Activated naive CD4-positive, alpha-beta T cell treated with anti-CD3 and anti-CD28 coated beads for 36 hours (primary cell): ENCODE measurements around the gene HS2ST1. TPM values are rescaled to one million over a fixed set of nuclear protein-coding genes. Genes with fewer than 3 reads are reported as not detected.
A peak's percentile ranks its signal among the peaks of the same experiment; 100 is the strongest.

Source experiments
- CTCF ChIA-PET: fragments of 350-600 bp; sonication (Branson Sonifier 250); formaldehyde crosslinking; loops from one replicate; lab custom pipeline; 2021; ENCODE audit warnings: antibody characterized with exemption; lab: Charles Lee
- DNase-seq: peaks from one replicate; pipeline ENCODE4 v3.0.0-alpha.2; 2020
- H3K27ac Mint-ChIP-seq: one replicate; pipeline ENCODE4 v1.8.0; 2021; ENCODE audit warnings: mild to moderate bottlenecking, mixed read lengths
- H3K27me3 Mint-ChIP-seq: one replicate; pipeline ENCODE4 v1.8.0; 2021; ENCODE audit warnings: low read depth, mixed read lengths
- H3K36me3 Mint-ChIP-seq: one replicate; pipeline ENCODE4 v1.8.0; 2021; ENCODE audit warnings: low read depth, mixed read lengths
- H3K4me1 Mint-ChIP-seq: one replicate; pipeline ENCODE4 v1.8.0; 2021; ENCODE audit warnings: low read depth, mixed read lengths
- H3K4me3 Mint-ChIP-seq: one replicate; pipeline ENCODE4 v1.8.0; 2021; ENCODE audit warnings: mild to moderate bottlenecking, moderate library complexity, mixed read lengths
- H3K9me3 Mint-ChIP-seq: one replicate; pipeline ENCODE4 v1.8.0; 2021; ENCODE audit warnings: mixed read lengths
- intact Hi-C: fragments of 100-400 bp; cut with micrococcal nuclease; formaldehyde crosslinking; loops from one replicate; pipeline ENCODE4 v1.15.1; 2023
- total RNA-seq, 2 experiments: library from RNA; stranded (reverse); gene quantifications; one replicate each; pipeline ENCODE4 v1.2.3, GENCODE V29; 2021

The HS2ST1 gene
- total RNA-seq, 2 experiments from 2014 or later = 11.3 to 15.5 TPM

GRCh38 chr1:86906419-86906818 lies 8.0 kb upstream of the HS2ST1 start:
- Mint-ChIP-seq H3K9me3 (no peaks in the 10 kb centered on the region), H3K4me3 (no peak overlapping the region), H3K4me1 (peaks cover 48% of the 10 kb centered on the region), H3K27me3 (no peaks in the 10 kb centered on the region), H3K27ac (no peak overlapping the region), H3K36me3 (peaks cover 31% of the 10 kb centered on the region)
- intact Hi-C loops = no loop called here
- CTCF ChIA-PET = no interaction called here
- DNase-seq = no peak

DNA sequence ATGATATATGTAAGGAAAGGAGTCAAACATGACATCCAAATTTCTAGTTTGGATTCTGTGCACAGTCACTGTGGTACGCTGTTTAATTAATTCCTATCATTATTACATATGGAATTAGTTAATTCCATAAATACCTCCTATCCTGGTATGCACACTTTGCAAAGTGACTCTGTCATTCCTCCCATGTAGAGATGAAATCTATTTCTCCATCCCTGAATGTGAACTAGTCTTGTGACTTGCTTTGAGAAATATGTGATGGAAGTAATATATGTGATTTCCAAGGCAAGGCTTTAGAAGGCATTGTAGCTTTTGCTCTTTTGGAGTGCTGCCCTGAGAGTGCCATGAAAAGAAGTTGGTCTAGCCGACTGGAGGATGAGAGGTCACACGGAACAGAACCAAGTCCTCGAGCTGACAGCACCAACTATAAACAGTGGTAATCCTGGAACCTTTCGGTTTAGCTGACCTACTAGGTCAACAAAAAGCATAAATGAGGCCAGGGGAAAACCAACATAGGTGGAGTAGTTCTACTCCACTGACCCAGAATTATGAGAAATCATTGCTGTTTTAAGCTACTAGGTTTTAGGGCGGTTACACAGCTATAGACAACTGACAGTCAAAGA lies 2.0 kb upstream of the HS2ST1 start:
- Mint-ChIP-seq H3K27me3 (no peaks in the 10 kb centered on the region), H3K36me3 (peaks cover 25% of the 10 kb centered on the region), H3K4me1 (peaks cover 54% of the 10 kb centered on the region), H3K9me3 (no peaks in the 10 kb centered on the region), H3K4me3 (no peak overlapping the region), H3K27ac (peak overlapping the region; percentile 53)
- DNase-seq = no peak
- intact Hi-C loops = no loop called here
- CTCF ChIA-PET = interaction anchor here (0.6 to 2.6 kb wide), 4 partner anchors 15 to 208 kb away, joined by 3 to 9 read pairs (median 8); partner anchors contain the start of gene SH3GLB1

- no peak overlapping the region for H3K4me3 Mint-ChIP-seq
- peak; percentile 64 for DNase-seq
- H3K9me3 Mint-ChIP-seq = no peaks in the 10 kb centered on the region
- CTCF ChIA-PET = interaction anchor here (0.6 to 2.6 kb wide), 10 partner anchors 10 to 432 kb away, joined by 4 to 9 read pairs (median 5); partner anchors contain the start of gene SH3GLB1
- H3K4me1 Mint-ChIP-seq = peaks cover 53% of the 10 kb centered on the region
- no peaks in the 10 kb centered on the region for H3K27me3 Mint-ChIP-seq
- no peak overlapping the region for H3K27ac Mint-ChIP-seq
- intact Hi-C loops = no loop called here
- H3K36me3 Mint-ChIP-seq = peaks cover 20% of the 10 kb centered on the region
These were observed 988 bp upstream of the HS2ST1 start for GRCh38 chr1:86913399-86913895.

DNA sequence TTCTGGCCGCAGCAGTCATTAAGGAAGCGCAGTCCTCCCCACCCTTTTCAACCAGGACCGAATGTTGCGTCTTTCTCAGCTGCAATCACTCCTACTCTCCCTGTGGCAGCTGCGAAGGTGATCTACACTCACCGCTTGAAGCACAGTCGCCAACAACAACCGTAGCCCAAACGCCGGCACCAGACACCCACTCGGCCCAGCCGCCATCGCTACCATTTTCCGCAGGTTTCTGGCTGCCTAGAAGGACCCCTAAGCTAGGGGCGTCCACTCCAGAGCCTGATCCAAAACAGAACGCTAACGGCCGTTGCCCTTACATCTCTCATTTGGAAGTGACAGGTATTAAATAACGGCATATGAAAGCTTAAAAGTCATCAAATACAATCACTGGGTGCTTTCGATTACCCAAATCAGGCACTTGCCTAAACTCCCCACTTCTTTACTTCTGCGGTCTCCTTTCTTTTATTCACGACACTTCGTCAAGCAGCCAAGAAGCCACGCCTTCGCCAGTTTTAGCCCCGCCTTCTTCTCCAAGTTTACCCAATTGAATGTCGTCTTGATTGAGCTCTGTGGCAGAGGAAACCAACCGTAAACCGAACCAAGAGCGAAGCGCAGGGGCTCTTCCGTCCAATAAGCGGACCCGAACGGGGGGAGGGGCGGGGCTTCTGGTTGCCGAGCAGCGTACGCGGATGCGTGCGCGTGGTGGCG lies 387 bp upstream of the HS2ST1 start, which contains the start of gene SELENOF:
TSS of gene SELENOF (minus strand) at position 231 of the 705 bp plus-strand sequence. CDS start at position 216, 15 bp downstream.
- H3K27me3 Mint-ChIP-seq = no peaks in the 10 kb centered on the region
- intact Hi-C loops = loop anchor here (1.0 to 2.0 kb wide), 12 partner anchors 27 to 1977 kb away; partner anchors contain the start of genes BCL10, GTF2B, ODF2L and PKN2
- peak within 1 kb of the TSS; percentile 53 for H3K27ac Mint-ChIP-seq
- H3K4me3 Mint-ChIP-seq = no peak within 1 kb of the TSS
- CTCF ChIA-PET = interaction anchor here (0.6 to 2.6 kb wide), 10 partner anchors 9 to 432 kb away, joined by 3 to 9 read pairs (median 4); partner anchors contain the start of gene SH3GLB1
- H3K9me3 Mint-ChIP-seq = no peaks in the 10 kb centered on the region
- DNase-seq = peak; percentile 100
- H3K36me3 Mint-ChIP-seq = peaks cover 18% of the 10 kb centered on the region
- H3K4me1 Mint-ChIP-seq = peaks cover 47% of the 10 kb centered on the region

- Mint-ChIP-seq H3K4me3 (no peak overlapping the region), H3K27ac (no peak overlapping the region), H3K9me3 (no peaks in the 10 kb centered on the region), H3K36me3 (peaks cover 8% of the 10 kb centered on the region), H3K27me3 (no peaks in the 10 kb centered on the region), H3K4me1 (peaks cover 36% of the 10 kb centered on the region)
- CTCF ChIA-PET = interaction anchor here (0.6 to 2.1 kb wide), 6 partner anchors 10 to 1879 kb away, joined by 3 to 6 read pairs (median 4); no protein-coding TSS in a partner anchor
- DNase-seq = peak; percentile 54
- intact Hi-C loops = loop anchor here (1.0 to 2.0 kb wide), 13 partner anchors 28 to 1976 kb away; partner anchors contain the start of genes BCL10, GTF2B, ODF2L and PKN2
These were observed 732 bp downstream of the HS2ST1 start for GRCh38 chr1:86914998-86915736.

DNA sequence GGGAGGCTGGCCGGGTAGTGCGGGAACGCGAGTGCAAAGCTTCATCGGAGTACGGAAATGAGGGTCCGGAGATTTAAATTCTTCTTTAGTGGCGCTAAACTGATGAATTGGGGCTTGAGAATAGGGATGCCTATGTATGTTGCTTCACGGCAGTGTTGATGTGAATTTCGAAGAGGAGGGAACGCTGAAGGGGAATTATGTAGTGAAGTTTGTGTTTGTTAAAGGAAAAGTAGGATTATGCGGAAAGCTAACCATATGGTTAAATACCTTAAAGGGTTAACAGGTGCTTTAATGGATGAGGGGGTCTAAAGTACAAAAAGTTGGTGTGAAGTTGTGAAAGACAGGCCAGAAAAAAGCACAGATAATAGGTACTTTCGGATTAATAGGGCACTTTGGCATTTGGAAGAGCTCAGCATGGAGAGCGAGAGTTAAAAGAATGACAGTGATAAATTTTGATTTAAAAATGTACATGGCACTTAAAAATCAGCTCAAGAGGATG lies 1.4 kb downstream of the HS2ST1 start:
- no peaks in the 10 kb centered on the region for H3K9me3 Mint-ChIP-seq
- peaks cover 30% of the 10 kb centered on the region for H3K4me1 Mint-ChIP-seq
- H3K4me3 Mint-ChIP-seq = no peak overlapping the region
- H3K27ac Mint-ChIP-seq = no peak overlapping the region
- CTCF ChIA-PET = interaction anchor here (0.6 to 2.1 kb wide), 7 partner anchors 30 to 1879 kb away, joined by 3 to 6 read pairs (median 3); no protein-coding TSS in a partner anchor
- H3K27me3 Mint-ChIP-seq = no peaks in the 10 kb centered on the region
- H3K36me3 Mint-ChIP-seq = peaks cover 4% of the 10 kb centered on the region
- intact Hi-C loops = loop anchor here (1.0 to 2.0 kb wide), 4 partner anchors 29 to 1207 kb away; partner anchors contain the start of gene ZNHIT6
- DNase-seq = no peak

DNA sequence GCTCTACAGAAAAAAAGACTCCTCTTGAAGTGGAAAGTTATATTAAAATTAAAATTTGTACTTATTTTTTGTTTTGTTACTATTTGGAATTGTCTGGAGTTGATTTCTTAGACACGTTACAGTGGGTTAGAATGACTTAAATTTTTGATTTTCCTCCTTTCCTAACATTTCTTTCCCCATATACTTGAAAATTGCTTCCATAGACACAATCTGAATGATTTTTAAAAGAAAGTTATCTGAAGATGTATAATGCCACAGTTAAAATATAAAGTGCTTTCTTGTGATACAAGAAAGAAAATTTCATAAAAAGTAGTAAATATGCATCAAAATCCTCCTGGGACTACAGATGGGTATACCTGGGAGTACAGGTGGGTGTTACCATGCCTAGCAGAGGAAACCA lies 2.3 kb downstream of the HS2ST1 start:
- Mint-ChIP-seq H3K4me3 (no peak overlapping the region), H3K27me3 (no peaks in the 10 kb centered on the region), H3K4me1 (peaks cover 20% of the 10 kb centered on the region), H3K9me3 (peaks cover 4% of the 10 kb centered on the region), H3K27ac (no peak overlapping the region), H3K36me3 (peaks cover 8% of the 10 kb centered on the region)
- intact Hi-C loops = no loop called here
- CTCF ChIA-PET = interaction anchor here (1.0 to 1.5 kb wide), 3 partner anchors 38 to 167 kb away, joined by 3 to 4 read pairs (median 3); no protein-coding TSS in a partner anchor
- DNase-seq = no peak

DNA sequence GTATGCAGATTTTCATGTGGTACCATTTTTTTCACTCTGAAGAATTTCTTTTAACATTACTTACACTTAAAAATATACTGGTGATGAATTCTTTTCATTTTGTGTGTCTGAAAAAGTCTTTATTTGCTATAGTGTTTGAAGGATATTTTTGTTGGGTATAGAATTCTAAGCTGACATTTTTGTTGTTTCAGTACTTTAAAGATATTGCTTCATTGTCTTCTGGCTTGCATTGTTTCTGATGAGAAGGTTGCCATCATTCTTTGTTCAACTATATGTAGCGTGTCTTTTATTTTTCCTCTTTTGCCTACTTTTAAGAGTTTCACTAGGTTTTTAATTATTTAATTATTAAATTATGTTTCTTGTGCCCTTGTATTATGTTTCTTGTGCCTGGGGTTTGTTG lies 8.0 kb downstream of the HS2ST1 start:
- no peak overlapping the region for H3K4me3 Mint-ChIP-seq
- H3K27ac Mint-ChIP-seq = no peak overlapping the region
- intact Hi-C loops = no loop called here
- CTCF ChIA-PET = no interaction called here
- peaks cover 21% of the 10 kb centered on the region for H3K4me1 Mint-ChIP-seq
- no peaks in the 10 kb centered on the region for H3K27me3 Mint-ChIP-seq
- peaks cover 27% of the 10 kb centered on the region for H3K36me3 Mint-ChIP-seq
- peaks cover 33% of the 10 kb centered on the region for H3K9me3 Mint-ChIP-seq
- DNase-seq = no peak

GRCh38 chr1:86924324-86924960 lies 10.0 kb downstream of the HS2ST1 start:
- H3K36me3 Mint-ChIP-seq = peaks cover 27% of the 10 kb centered on the region
- CTCF ChIA-PET = no interaction called here
- H3K9me3 Mint-ChIP-seq = peaks cover 33% of the 10 kb centered on the region
- H3K27me3 Mint-ChIP-seq = no peaks in the 10 kb centered on the region
- no peak for DNase-seq
- no peak overlapping the region for H3K4me3 Mint-ChIP-seq
- peaks cover 23% of the 10 kb centered on the region for H3K4me1 Mint-ChIP-seq
- intact Hi-C loops = no loop called here
- no peak overlapping the region for H3K27ac Mint-ChIP-seq

- Mint-ChIP-seq H3K4me1 (peaks cover 26% of the 10 kb centered on the region), H3K4me3 (no peak overlapping the region), H3K36me3 (peaks cover 27% of the 10 kb centered on the region), H3K27ac (no peak overlapping the region), H3K9me3 (peaks cover 33% of the 10 kb centered on the region), H3K27me3 (no peaks in the 10 kb centered on the region)
- intact Hi-C loops = no loop called here
- DNase-seq = no peak
- CTCF ChIA-PET = no interaction called here
These were observed 11.3 kb downstream of the HS2ST1 start for GRCh38 chr1:86925742-86926141.

- no peaks in the 10 kb centered on the region for H3K27me3 Mint-ChIP-seq
- H3K27ac Mint-ChIP-seq = no peak overlapping the region
- peaks cover 27% of the 10 kb centered on the region for H3K9me3 Mint-ChIP-seq
- peaks cover 27% of the 10 kb centered on the region for H3K4me1 Mint-ChIP-seq
- no peak overlapping the region for H3K4me3 Mint-ChIP-seq
- CTCF ChIA-PET = no interaction called here
- peaks cover 21% of the 10 kb centered on the region for H3K36me3 Mint-ChIP-seq
- no peak for DNase-seq
- intact Hi-C loops = no loop called here
These were observed 12.4 kb downstream of the HS2ST1 start for GRCh38 chr1:86926883-86927282.
